ENCODE data around the gene POLD2.
A peak's percentile ranks its signal among the peaks of the same experiment; 100 is the strongest.

POLD2 gene

DNA sequence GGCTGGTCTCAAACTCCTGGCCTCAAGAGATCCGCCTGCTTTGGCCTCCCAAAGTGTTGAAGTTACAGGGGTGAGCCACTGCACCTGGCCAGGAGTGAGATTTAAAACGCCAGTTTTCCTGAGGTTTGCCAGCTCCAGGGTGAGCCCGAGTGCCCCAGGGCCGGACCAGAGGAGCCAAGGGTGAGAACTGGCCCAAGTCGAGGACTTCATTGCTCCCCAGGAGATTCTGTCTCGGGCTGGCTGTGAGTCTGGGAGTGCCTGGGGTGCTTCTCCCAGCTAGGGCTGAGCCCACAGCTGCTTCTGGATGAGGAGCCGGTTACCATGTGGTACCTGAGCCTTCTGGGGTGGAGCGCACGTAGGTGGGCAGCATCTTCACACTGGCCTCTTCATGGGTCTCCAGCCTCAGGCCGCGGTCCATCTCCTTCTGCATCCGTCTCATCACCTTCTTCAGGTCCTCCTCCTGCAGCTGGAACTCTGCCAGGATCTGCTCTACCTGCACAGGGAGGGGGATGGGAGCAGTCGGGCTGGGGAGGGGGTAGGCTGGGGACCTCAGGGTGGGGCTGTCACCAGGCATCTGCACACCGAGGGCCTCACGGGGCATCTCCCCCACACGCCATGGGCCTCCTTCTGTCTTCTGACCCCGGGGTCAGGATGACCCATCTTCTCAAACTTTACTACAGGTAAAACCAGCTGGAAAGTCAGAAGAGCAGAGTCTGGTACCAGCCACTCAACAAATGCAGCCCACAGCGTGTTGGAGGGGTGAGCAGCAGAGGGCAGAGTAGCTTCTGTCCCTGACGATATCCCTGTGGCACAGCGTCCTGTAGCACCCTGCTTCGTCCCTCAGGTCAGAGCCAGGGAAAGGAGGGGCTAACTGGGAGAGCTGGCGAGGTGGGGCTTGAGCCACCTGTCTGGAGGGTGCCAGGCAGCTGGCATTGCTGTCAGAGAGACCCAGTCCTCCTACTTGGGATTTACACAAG is 29.9 kb upstream of the POLD2 start:
- DNase-seq (ENCODE audit: low spot score), result no peak

DNA sequence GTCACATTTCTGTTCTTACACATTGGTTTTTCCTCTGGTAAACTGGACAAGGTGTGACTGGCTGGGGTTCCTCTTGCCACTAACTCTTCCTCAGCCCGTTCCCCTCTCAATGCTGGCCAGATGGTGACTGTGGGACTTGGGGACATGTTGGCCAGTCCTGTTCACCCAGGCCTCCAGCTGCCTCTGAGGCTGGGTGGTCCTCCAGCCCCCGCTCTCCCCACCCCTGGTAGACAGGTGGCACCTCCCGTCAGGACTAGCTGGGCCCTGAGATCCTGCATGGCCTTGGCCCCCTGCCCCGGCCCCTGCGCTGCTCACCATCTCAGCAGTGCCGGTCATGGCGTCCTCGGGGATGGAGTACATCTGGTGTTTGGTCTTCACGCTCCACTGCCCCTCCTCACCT is 28.6 kb upstream of the POLD2 start:
- no peak for DNase-seq (ENCODE audit: low spot score)

DNA sequence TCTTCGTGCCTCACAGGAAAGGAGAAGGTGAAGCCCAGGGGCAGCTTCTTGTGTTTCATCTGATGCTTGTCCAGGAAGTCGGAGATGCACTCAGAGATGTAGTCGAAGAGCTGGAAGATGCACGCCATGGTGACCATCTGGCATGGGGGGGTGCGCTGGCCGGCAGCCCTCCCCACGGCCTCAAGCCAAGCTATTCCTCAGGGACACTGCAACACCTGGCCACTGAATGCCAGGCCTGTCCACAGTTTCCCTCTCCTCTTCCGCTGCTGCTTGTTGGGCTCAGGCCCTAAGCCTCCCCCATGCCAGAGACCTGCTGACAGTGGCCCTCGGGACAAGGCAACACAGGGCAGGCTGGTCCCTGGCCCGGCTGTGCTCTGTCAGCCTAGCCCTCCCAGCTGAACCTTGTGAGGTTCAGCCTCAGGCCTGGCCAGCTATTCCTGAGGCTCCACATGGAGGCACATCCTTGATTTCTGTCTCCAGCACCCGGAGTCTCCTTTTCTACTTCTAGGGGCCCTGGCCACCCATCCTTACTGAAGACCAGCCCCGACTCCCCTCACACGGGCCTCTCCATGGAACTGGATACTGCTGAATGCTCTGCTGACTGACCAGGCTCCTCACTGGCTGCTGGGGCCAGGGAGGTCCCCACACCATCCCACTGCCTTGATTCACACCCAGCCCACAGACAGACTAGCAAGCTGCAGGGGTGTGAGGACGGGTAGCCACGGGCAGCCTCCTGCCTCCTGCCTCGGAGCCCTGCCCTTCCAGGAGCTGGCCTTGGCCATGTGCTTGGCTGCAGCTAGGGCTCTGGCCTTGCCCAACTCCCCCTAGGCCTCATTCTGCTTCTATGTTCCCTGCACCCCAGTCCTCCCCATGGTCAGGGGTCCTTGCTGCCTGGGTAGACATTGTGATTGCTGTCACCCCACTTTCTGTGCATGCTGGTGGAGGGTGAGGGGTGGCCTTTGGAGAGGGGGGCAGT is 27.9 kb upstream of the POLD2 start:
- no peak for DNase-seq (ENCODE audit: low spot score)

DNA sequence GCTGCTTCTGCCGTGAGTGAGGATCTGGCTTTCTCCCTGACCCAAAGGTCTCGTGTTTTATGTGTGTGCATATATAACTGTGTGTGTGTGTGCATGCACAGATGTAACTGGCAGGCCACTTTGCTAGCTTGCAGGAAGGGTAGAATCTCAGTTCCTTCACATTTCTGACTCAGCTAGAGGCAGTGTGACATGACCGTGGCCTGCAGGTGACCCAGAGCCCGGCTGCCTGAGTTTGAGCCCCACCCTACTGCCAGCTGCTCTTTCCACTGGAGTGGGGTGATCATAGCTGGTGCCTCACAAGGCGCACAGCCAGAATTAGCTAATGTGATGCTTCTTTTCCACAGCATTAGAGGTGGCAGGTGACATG is 27.1 kb upstream of the POLD2 start:
- no peak for DNase-seq (ENCODE audit: low spot score)

DNA sequence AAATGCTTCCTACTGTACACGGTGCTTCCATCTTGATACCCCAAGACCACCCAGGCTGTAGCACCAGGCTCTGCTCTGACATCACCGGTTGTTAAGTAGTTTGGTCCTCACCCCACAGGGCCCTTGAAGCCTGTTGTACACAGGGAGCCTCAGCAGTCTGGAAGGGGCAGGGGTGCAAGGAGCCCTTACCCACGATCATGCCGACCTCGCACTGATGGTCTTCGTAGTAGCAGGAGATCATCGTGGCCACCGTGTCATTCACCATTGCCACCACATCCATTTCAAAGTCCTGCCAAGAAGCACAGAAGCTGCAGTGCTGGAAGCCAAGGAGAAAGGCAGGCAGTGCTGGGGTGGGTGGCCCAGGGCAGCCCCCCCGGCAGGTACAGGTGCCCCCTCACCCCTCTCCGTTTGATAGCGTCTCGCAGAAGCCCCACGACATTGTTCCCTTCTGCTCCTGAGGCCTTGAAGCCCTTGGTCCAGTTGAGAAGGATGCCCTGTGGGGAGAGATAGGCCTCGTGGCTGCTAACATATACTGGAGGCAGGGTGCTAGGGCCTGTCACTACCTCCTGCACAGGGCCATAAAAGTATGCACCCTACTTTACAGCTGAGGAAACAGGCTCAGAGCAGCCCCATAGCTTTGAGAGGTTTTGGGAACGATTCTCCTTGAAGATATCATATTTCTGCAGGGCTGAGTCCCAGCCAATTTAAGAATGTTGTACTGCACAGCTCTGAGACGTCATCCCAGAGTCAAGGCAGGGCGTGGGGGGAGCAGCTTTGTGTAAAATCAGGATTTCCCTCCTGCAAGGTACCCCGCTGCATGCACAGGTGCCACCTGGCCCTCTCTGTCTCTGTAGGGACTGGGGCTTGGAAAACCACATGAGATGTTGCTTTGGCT is 26.5 kb upstream of the POLD2 start:
- DNase-seq (ENCODE audit: low spot score), result no peak

DNA sequence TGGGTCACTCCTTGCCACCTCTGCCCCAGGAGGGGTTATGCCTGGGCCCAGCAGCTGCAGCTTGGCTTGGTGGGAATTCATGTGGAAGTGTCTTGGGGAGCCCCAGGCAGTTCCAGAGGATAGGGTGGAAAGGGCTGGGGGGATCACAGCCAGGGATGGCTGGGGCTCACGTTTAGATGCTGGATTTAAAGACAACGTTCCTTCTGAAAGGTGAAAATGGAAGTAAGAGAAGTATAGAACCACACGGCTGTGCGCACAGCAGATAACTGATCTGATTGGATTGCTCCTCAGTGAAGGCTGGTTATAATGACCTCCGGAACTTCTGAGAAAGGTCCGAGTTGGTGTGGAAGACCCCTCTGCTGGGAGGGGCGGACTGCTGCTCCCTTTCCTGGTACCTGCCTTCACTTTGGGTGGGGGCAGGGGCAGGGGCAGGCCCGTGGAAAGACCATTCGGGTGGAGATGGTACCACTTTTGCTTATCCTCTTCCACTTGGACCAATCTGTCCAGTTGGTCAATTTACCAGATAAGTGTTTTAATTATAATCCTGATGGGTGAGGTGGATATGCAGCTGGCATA is 25.7 kb upstream of the POLD2 start:
- no peak for DNase-seq (ENCODE audit: low spot score)

DNA sequence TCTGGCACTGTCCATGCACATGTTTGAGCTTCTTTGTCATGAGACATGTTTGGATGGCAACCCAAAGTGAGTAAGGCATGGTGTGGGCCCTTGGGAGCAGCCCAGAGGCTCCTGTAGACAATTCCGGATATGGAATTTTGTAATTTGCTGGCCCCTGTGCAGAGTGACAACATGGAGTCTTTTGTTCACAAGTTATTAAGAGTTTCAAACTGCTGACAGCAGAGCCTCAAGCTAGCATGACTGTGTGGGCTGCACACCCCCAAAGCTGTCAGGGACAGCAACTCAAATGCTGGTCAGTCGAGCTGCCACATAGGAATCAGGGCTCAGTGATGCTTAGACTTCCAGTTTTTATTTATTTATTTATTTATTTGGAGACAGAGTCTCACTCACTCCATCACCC is 24.8 kb upstream of the POLD2 start:
- DNase-seq (ENCODE audit: low spot score), result no peak

DNA sequence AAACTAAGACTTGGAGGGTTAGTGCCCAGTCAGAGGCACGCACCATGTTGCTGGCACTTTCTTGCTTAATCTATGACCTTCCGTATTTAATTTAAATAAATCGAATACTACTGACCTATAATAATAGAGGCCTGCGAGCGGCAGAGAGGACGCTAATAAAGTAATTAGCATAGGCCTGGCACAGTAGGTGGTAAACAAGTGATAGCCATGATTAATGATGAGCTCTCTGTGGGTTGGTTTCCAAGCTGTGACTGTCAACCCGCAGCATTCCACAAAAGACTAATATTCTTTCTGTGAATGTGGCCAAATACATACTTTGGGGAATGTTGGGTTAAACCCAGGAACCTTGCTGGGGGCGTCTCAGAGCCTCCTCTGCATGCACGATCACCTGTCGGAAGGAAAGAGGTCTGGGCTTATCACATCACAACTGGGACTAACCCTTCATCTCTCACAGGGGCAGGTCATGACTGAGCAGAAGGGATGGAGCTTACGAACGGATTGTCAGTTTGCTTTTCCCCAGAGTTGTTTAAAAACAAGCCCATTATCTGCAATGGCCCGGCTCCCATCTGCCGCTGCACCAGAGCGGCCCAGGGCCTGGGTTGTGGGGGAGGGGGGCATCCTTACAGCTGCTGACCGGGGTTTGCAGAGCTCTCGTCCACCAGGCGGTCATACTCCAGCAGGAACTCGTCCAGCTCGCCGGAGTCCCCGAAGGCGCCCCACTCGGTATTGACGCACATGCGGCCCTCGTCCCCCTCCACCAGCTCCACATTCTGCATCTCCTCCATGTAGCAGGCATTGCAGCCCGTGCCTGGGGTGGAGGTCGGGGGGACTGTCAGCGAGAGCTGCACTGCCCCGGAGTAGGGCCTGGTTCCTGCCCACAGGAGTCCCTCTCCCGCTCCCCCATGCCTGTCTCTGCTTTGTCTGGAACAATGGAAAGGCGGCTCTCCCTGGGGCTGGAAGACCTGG is 24.0 kb upstream of the POLD2 start:
- DNase-seq (ENCODE audit: low spot score), result no peak

DNA sequence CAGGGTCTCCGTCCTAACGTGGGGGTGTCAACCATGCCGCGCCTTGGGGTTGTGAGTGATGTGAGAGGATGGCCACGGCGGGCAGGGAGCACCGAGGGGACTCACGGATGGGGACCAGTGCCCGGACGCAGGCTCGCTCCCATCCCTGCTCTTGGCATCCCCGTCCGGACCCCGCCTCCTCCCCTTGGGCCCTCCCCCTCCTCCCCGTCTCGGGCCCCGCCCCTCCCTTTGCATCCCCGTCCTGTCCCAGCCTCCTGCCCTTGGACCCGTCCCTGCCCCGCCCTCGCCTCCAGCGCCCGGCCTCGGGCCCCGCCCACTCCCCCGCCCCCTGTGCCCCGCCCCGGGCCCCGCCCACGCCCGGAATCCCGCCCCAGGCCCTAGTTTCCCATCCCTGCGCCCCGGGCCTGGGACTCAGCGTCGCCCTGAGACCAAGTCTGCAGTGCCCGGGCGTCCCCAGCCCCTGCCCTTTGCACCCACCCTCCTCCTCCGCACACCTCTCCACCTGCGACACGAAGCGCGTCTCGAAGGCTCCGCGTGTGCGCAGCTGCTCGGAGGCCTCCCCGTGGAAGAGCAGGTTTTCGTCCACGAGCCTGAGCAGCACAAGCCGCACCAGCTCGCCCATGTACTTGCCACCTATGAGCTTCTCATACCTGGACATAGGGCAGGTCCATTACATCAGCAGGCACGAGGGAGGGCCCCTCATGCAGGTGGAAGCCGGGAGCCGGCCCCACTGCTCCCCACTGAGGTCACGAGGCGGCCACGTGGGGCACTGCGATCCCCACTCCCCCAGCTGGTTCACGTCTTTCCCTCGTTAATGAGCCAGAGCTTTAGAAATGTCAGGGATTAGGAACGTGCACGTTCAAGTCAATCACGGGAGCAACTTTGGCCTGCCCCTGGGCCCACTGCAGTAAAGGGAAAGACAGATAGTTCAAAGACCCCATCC is 22.9 kb upstream of the POLD2 start:
- peak; percentile 19 for DNase-seq (ENCODE audit: low spot score)

DNA sequence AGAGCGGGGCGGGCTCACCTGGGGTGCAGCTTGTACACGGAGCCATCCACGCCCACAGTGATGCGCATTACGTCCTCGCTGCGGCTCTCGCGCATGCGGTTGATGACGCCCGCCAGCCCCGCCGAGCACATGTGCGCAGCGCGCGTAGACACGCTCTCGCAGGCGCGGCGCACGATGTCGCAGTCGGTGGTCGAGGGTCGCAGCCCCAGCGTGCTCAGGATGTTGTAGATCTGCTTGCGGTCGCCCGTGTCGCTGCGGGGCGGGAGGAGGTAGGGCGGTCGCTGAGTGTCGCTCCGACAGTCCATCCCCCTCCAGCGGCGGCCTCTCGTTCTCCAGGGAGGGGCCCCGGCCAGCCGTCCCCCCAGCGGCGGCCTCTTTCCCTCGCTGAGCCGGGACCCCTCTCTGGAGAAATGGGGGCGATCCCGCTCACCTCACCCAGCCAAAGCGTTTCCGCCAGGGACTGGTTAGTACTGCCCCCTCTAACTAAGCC is 22.2 kb upstream of the POLD2 start:
- DNase-seq (ENCODE audit: low spot score), result no peak

DNA sequence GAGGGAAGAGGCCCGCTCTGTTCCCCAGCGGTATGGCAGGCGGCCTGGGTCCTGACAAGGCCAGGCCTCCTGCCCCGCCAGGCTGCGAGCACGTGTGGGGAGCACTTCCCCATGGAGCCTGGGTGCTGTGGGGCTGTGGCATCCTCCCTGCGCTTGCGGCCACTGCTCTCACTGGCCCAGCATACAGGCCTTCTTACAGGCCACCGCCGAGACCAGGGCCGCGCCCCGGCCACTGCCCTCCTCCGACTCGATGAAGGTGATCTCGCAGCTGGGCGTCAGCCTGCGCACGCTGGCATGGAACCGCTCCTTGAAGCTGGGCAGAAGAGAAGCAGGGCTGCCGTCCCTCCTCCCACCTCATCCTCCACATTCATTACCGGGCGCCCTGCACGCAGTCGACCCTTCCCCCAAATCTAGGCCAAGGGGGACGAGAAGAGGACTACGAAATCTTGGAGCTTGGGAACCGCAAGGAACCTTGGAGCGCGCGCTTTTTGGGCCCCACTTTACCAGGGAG is 21.7 kb upstream of the POLD2 start:
- no peak for DNase-seq (ENCODE audit: low spot score)

DNA sequence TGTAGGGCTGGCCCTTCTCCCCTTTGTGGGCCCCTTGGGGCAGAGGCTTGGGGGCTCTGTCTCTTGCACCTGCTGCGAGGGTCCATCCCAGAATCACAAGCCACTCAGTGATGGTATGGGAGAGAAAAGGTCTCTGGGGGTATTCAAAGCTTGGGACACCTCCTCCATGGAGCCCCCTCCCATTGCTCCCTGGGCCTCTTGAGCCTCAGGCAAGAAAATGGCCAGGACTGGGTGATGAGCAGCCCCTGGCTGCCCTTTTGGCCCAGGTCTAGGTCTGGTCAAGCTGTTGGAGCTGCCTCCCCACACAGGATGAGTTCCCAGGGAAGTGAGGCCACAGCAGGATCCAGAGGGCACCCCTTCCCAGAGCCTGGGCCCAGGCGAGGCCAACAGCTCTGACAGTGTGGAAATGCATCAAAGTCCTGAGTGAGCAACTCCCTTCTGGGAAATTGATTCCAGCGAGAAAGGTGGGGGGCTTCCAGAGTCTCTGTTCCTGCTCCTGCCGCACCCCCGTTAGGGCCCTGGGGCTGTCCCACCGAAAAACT is 21.1 kb upstream of the POLD2 start:
- no peak for DNase-seq (ENCODE audit: low spot score)

DNA sequence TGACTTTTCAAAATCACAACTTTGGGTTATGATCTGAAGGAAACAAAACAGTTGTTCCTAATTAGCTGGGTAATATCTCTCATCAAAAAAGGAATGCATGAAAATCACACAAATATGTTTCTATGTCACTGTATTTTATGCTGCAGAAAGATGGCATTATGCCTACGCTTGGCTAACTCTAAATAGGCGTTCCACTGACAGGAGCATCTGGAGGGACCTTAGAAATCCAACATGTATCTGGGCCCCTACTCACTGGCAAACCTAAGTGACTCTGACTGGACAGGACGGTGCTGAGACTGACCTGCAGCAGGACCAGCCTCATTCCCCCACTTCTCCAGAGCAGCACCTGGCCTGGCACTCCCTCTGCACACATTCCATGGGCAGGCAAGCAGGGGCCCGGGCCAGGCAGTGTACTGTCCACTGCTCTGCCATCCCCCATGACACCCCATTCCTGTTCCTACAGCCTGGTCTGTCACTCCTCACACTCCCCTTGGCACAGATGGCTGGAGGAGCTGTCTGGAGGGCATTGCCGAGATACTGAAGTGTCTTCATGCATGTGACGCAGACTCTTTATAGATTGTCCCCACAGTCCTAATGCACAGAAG is 20.4 kb upstream of the POLD2 start:
- no peak for DNase-seq (ENCODE audit: low spot score)

DNA sequence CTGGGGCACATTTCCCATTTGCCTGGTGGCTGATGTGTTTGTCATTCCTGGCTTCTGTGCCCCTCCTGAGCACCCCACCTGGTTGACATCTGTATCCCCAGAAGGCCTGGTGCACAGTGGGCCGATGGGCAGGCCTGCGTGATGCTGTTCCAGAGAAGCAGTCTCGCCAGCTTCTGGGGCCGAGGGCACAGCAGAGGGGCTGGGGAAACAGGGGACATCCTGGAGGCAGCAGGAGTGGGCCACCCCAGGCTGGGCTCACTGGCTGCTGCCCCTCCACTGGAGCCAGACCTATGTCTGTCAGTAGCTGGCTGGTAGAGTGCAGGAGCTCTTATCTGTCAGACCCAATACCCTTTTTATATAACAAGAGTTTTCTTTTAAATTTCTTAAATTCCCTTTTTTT is 18.7 kb upstream of the POLD2 start:
- no peak for DNase-seq (ENCODE audit: low spot score)

DNA sequence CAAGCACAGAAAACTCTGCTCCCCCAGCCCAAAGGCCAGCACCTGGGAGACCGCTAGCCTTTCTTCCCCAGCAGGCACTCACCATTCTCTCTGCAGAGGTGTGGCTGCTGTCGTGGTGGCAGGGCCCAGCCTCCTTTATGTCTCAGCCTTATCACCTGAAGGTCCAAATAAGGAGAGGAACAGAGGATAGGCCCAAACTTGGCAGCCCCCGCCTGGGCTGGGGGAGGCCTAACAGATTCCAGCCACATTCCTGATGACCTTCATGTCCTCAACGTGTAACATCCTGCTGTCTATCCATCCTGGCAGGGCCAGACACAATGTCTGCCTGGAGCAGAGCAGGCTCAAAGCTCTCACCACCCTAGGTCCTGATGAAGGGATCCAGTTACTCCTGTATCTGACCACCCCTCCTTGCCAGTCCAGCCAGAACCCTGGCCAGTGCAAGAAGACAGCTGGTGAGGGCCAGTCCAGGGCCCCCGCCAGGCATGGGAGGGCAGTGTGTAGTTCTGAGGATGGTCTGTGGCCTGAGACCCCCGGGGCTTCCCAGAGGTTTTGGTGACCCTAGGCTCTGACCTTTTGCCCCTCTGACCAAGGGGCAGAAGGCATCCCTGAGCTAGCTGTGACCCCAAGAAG is 18.0 kb upstream of the POLD2 start, which contains the start of gene MYL7:
Gene MYL7 (minus strand): TSS at position 112 of the 630 bp plus-strand sequence. CDS start 27 bp downstream, at position 85.
- no peak for DNase-seq (ENCODE audit: low spot score)

DNA sequence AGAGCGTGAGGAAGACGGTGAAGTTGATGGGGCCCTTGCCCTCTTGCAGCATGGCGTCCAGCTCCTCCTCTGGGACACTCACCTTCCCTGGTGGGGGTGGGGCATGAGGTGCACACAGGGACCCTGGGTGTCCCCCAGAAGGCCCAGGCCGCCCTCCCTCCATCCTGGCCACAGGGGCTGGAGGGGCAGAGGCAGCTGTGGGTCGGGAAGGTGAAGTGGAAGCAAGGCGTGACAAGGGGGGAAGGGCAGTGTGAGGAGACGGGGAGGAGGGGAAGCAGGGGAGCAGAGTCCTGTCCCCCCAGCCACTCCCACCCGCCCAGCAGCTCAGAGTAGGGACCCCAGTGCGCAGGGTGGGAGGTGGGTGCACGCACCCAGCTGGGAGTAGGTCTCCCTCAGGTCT is 17.0 kb upstream of the POLD2 start:
- DNase-seq (ENCODE audit: low spot score), result no peak

DNA sequence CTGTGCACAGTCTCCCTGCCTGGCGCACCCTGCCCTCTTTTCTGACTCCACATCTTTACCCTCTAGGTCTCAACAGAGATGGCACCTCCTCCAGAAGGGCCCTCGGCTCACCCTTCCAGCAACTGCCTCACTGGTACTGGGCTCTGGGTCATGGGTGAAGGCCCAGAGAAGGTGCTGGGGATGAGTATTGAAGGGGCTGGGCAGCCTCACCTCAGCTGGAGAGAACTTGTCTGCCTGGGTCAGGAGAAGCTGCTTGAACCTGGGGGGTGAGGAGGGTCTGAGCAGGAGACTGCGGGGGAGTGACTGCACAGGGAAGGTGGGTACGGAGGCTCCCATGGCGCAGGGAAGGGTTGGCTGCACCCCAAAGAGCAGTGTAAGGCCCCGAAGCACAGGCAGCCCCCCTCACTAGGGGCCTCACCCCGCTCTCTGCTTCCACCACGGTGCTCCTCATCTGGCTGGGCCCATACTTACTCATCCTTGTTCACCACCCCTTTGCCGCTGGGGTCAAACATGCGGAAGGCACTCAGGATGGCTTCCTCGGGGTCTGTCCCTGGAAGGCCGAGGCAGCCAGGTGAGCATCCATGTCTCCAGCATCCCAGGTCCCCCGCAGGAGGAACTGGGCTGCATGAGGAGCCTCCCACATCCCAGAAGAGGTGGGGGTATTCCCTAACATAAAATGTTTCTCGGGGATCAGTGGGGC is 16.1 kb upstream of the POLD2 start:
- DNase-seq (ENCODE audit: low spot score), result no peak

Measured in kidney capillary endothelial cell (primary cell).